ENCODE results near the gene PLSCR2. TPM values are rescaled to one million over a fixed set of nuclear protein-coding genes. Genes with fewer than 3 reads are reported as not detected.
"Not testable (repeated sequence)": the region's sequence is repeated elsewhere in the genome, so short reads cannot be mapped to it uniquely, and the experiment has no call there.

PLSCR2 gene
- total and polyA plus RNA-seq, 2 donors (not counting 1 experiment from before 2014, with no cell fraction given), result 0.15 to 0.54 TPM

GRCh38 chr3:146476094-146476740, 6.9 kb upstream of the PLSCR2 start:
- WGBS (ENCODE audit: insufficient coverage), result 98% methylated on average over 5 of the region's 6 CpGs
- no peak for TF ChIP-seq CTCF (IDR thresholded peaks at IDR 0.05)
- TF ChIP-seq EZH2 (IDR thresholded peaks at IDR 0.05; ENCODE audit: borderline replicate concordance, insufficient read depth, low read depth, low read length, poor library complexity, severe bottlenecking), result no peak
- no peaks in the 10 kb centered on the region for H3K4me1 Mint-ChIP-seq
- no peak for ATAC-seq (ENCODE audit: low read depth)
- Histone ChIP-seq H3K36me3 (replicated peaks in 1 of 2; ENCODE audit: control extremely low read depth in 1 of 2, control insufficient read depth in 1 of 2, extremely low read depth in 1 of 2, insufficient read depth in 2 of 2, low read length in 1 of 2) (no peaks in the 10 kb centered on the region), H3K4me3 (ENCODE audit: control extremely low read depth in 1 of 5, extremely low read depth in 1 of 5, insufficient read depth in 1 of 5, low read depth in 2 of 5, low read length in 4 of 5) (no peak overlapping the region), H3K79me2 (ENCODE audit: control insufficient read depth, insufficient read depth, low read length) (no peaks in the 10 kb centered on the region), H3K4me2 (replicated peaks; ENCODE audit: low read depth, low read length, poor library complexity, severe bottlenecking) (no peak overlapping the region), H3K27ac (ENCODE audit: low read length in 2 of 2) (no peak overlapping the region), H3K4me1 (ENCODE audit: control insufficient read depth in 2 of 2, insufficient read depth in 2 of 2, low read length in 2 of 2) (no peaks in the 10 kb centered on the region), H3K27me3 (replicated peaks in 1 of 4; ENCODE audit: control extremely low read depth in 1 of 4, control insufficient read depth in 3 of 4, insufficient read depth in 4 of 4, low read length in 3 of 4) (peaks cover 0 to 3% (median 0%) of the 10 kb centered on the region in 4 experiments), H2AFZ (ENCODE audit: insufficient read depth, low read depth, low read length, poor library complexity, severe bottlenecking) (no peak overlapping the region), H4K20me1 (ENCODE audit: control insufficient read depth, insufficient read depth, low read length, poor library complexity, severe bottlenecking) (no peaks in the 10 kb centered on the region), H3K9ac (ENCODE audit: low read length) (no peak overlapping the region), H3K9me3 (ENCODE audit: control extremely low read depth in 1 of 3, control insufficient read depth in 2 of 3, insufficient read depth in 1 of 3, low read length in 2 of 3) (peaks cover 0 to 4% (median 0%) of the 10 kb centered on the region in 3 donors)
- CTCF ChIA-PET, result no interaction called here
- no peaks in the 10 kb centered on the region for H3K9me3 Mint-ChIP-seq (ENCODE audit: insufficient read depth)
- H3K27me3 Mint-ChIP-seq, result peaks cover 18% of the 10 kb centered on the region
- POLR2A ChIA-PET, result no interaction called here
- H3K27ac Mint-ChIP-seq, result no peak overlapping the region
- no peak for DNase-seq
- intact Hi-C loops (cut with micrococcal nuclease), result no loop called here
- H3K4me3 Mint-ChIP-seq, result no peak overlapping the region

- H3K4me1 Mint-ChIP-seq; H3K27me3 ChIP-seq (replicated peaks in 1 of 4; ENCODE audit: control extremely low read depth in 1 of 4, control insufficient read depth in 3 of 4, insufficient read depth in 4 of 4, low read length in 3 of 4); H3K27ac ChIP-seq (ENCODE audit: low read length in 2 of 2); H3K4me3 Mint-ChIP-seq; H3K36me3 ChIP-seq (replicated peaks in 1 of 2; ENCODE audit: control extremely low read depth in 1 of 2, control insufficient read depth in 1 of 2, extremely low read depth in 1 of 2, insufficient read depth in 2 of 2, low read length in 1 of 2); H3K79me2 ChIP-seq (ENCODE audit: control insufficient read depth, insufficient read depth, low read length); H4K20me1 ChIP-seq (ENCODE audit: control insufficient read depth, insufficient read depth, low read length, poor library complexity, severe bottlenecking); DNase-seq; H3K9me3 Mint-ChIP-seq (ENCODE audit: insufficient read depth); H3K4me3 ChIP-seq (ENCODE audit: control extremely low read depth in 1 of 5, extremely low read depth in 1 of 5, insufficient read depth in 1 of 5, low read depth in 2 of 5, low read length in 4 of 5); H3K9me3 ChIP-seq (ENCODE audit: control extremely low read depth in 1 of 3, control insufficient read depth in 2 of 3, insufficient read depth in 1 of 3, low read length in 2 of 3); POLR2A ChIA-PET; H3K4me1 ChIP-seq (ENCODE audit: control insufficient read depth in 2 of 2, insufficient read depth in 2 of 2, low read length in 2 of 2); H2AFZ ChIP-seq (ENCODE audit: insufficient read depth, low read depth, low read length, poor library complexity, severe bottlenecking); H3K27ac Mint-ChIP-seq; CTCF ChIA-PET; ATAC-seq (ENCODE audit: low read depth); H3K4me2 ChIP-seq (replicated peaks; ENCODE audit: low read depth, low read length, poor library complexity, severe bottlenecking); H3K9ac ChIP-seq (ENCODE audit: low read length); intact Hi-C loops (cut with micrococcal nuclease): not testable (repeated sequence)
- no CpG with 5 or more reads among the region's 2 CpGs for WGBS (ENCODE audit: insufficient coverage)
- H3K27me3 Mint-ChIP-seq, result peaks cover 14% of the 10 kb centered on the region
Measured at GRCh38 chr3:146474976-146475375, 5.6 kb upstream of the PLSCR2 start.
